Pancreas (tissue), 10 donors: ENCODE measurements around the gene AHRR. TPM values are rescaled to one million over a fixed set of nuclear protein-coding genes. Genes with fewer than 3 reads are reported as not detected.

Experiments used
- ATAC-seq, 4 donors: fragments of 200-7000 bp; cut with Tn5 transposase; one replicate each; pipeline versions ENCODE4 v1.8.0 to v1.9.1; 2020; ENCODE audit warnings: mild to moderate bottlenecking in 4 of 4, moderate library complexity in 4 of 4
- DNase-seq, 6 donors: peaks; one replicate each; pipeline ENCODE4 v3.0.0-alpha.2; 2020
- FAIRE-seq: peaks from 2 replicates; lab custom pipeline; 2012; peaks lifted over from hg19 to GRCh38; lab: Jason Lieb, UNC
- H3K27ac ChIP-seq, 4 donors: fragments of 200-600 bp; sonication (generic); 1 replicate in 3 of 4; 2 replicates in 1 of 4; pipeline versions ENCODE4 v1.5.0 to v1.8.0; 2020
- H3K27me3 ChIP-seq, 4 donors: fragments of 200-600 bp; one replicate each; pipeline ENCODE4 v1.8.0; 2021
- H3K36me3 ChIP-seq, 3 donors: fragments of 200-600 bp; sonication (generic) in 1 of 3; one replicate each; pipeline versions ENCODE4 v1.5.0 to v1.8.0; 2020 to 2021
- H3K4me1 ChIP-seq, 3 donors: fragments of 200-600 bp; one replicate each; pipeline ENCODE4 v1.8.0; 2021
- H3K4me3 ChIP-seq, 4 donors: fragments of 200-600 bp; sonication (generic) in 2 of 4; one replicate each; pipeline versions ENCODE4 v1.5.0 to v1.8.0; 2020 to 2021
- H3K9me3 ChIP-seq, 4 donors: fragments of 200-600 bp; one replicate each; pipeline ENCODE4 v1.8.0; 2021
- CTCF ChIP-seq, 4 donors: fragments of 200-600 bp; sonication (generic) in 3 of 4; IDR thresholded peaks; one replicate each; pipeline versions ENCODE4 v1.5.0 to v1.8.0; 2021; ENCODE audit warnings: antibody characterized with exemption in 4 of 4
- WGBS, 2 donors: extraction: QIAGEN DNeasy Blood & Tissue Kit; methylation state at CpG; one replicate each; pipeline ENCODE4 v1.1.7; 2013; 5-methylcytosine and 5-hydroxymethylcytosine counted together
- intact Hi-C, 3 donors: fragments of 100-400 bp; cut with DNase I; formaldehyde crosslinking; loops; one replicate each; pipeline versions ENCODE4 v1.11.1 to v1.14.2; 2022
- polyA plus RNA-seq, 2 donors: library from polyadenylated mRNA; stranded (reverse); fragments of 200-250 nt; gene quantifications; one replicate each; pipeline ENCODE4 v1.2.3, GENCODE V29; 2013
- total RNA-seq, 6 donors: library from RNA; stranded (reverse); fragmentation: NEBNext Ultra II Directional in 4 of 6; extraction: Animal tissue kit (Norgen Biotek cat#: 25700) in 4 of 6; gene quantifications; one replicate each; pipeline versions ENCODE4 v1.2.1 to v1.2.4, GENCODE V29; 2021 to 2023
- donor health status: healthy with polysubstance abuse.
- donor health status: DM: no; HTN: no; CAD: no; lungs with moderate emphysema.
- donor health status: DM: no; HTN: no; CAD: no.
- donor health status: control.
- donor health status: control.
- donor health status: Bipolar disorder and iron deficiency.
- donor health status: DM: yes; HTN: yes; CAD: no.
- donor health status: DM: no; HTN: no; CAD: no.
- donor health status: DM: no; HTN: no; CAD: no.
- donor health status: DM: yes; HTN: yes; CAD: no.

AHRR gene
- total and polyA plus RNA-seq, 8 donors, result 0.34 to 1.7 (median 0.69) TPM

GRCh38 chr5:318931-319601, 2.4 kb upstream of the AHRR start:
- Histone ChIP-seq H3K36me3 (peaks cover 0 to 13% (median 5%) of the 10 kb centered on the region in 3 donors), H3K4me3 (no peak overlapping the region), H3K9me3 (no peaks in the 10 kb centered on the region), H3K27ac (no peak overlapping the region), H3K27me3 (peaks cover 0 to 12% (median 3%) of the 10 kb centered on the region in 4 donors), H3K4me1 (peaks cover 0 to 13% (median 13%) of the 10 kb centered on the region in 3 donors)
- FAIRE-seq (no peak), ATAC-seq (no peak), DNase-seq (peak in 1 of 6 donors; percentile 67)
- TF ChIP-seq CTCF (IDR thresholded peaks at IDR 0.05), result no peak
- WGBS, 2 donors, result 31 to 40% methylated on average over 18 of the region's 18 CpGs
- intact Hi-C loops, result no loop called here

GRCh38 chr5:320524-321229, 837 bp upstream of the AHRR start:
- ATAC-seq, result peak in 2 of 4 donors; percentile 6 to 7
- H3K36me3 ChIP-seq, result no peaks in the 10 kb centered on the region
- no peaks in the 10 kb centered on the region for H3K9me3 ChIP-seq
- peak in 1 of 6 donors; percentile 72 for DNase-seq
- no peak for FAIRE-seq
- H3K27me3 ChIP-seq, result peaks cover 0 to 12% (median 3%) of the 10 kb centered on the region in 4 donors
- peaks cover 0 to 13% (median 13%) of the 10 kb centered on the region in 3 donors for H3K4me1 ChIP-seq
- peak overlapping the region in 2 of 4 donors; percentile 32 to 56 for H3K4me3 ChIP-seq
- WGBS, 2 donors, result 5 to 6% methylated on average over 52 to 65 of the region's 65 CpGs
- H3K27ac ChIP-seq, result no peak overlapping the region
- TF ChIP-seq CTCF (IDR thresholded peaks at IDR 0.05), result no peak
- intact Hi-C loops, result no loop called here

GRCh38 chr5:321726-322251, 275 bp downstream of the AHRR start:
- intact Hi-C loops, result no loop called here
- Histone ChIP-seq H3K27ac (no peak overlapping the region), H3K4me3 (peak overlapping the region; percentile 15 to 56 (median 24)), H3K27me3 (peaks cover 0 to 12% (median 3%) of the 10 kb centered on the region in 4 donors), H3K9me3 (no peaks in the 10 kb centered on the region), H3K36me3 (no peaks in the 10 kb centered on the region), H3K4me1 (peaks cover 0 to 13% (median 13%) of the 10 kb centered on the region in 3 donors)
- WGBS, 2 donors, result 1 to 3% methylated on average over 32 to 67 of the region's 67 CpGs
- no peak for FAIRE-seq
- no peak for TF ChIP-seq CTCF (IDR thresholded peaks at IDR 0.05)
- ATAC-seq, result peak in 1 of 4 donors; percentile 6
- peak in 1 of 6 donors; percentile 75 for DNase-seq

- ATAC-seq (no peak), DNase-seq (peak in 1 of 6 donors; percentile 72), FAIRE-seq (no peak)
- 30 to 33% methylated on average over 53 to 56 of the region's 56 CpGs for WGBS, 2 donors
- H3K36me3 ChIP-seq, result no peaks in the 10 kb centered on the region
- intact Hi-C loops, result no loop called here
- no peaks in the 10 kb centered on the region for H3K9me3 ChIP-seq
- peaks cover 0 to 13% (median 13%) of the 10 kb centered on the region in 3 donors for H3K4me1 ChIP-seq
- H3K4me3 ChIP-seq, result peak overlapping the region in 3 of 4 donors; percentile 16 to 56 (median 32)
- no peak overlapping the region for H3K27ac ChIP-seq
- peaks cover 0 to 12% (median 3%) of the 10 kb centered on the region in 4 donors for H3K27me3 ChIP-seq
- TF ChIP-seq CTCF (IDR thresholded peaks at IDR 0.05), result no peak
Measured at GRCh38 chr5:322281-322941, 897 bp downstream of the AHRR start.
